Progenitor cell of endocrine pancreas (in vitro differentiated cells): ENCODE data around the gene GP1BB. TPM values are rescaled to one million over a fixed set of nuclear protein-coding genes. Genes with fewer than 3 reads are reported as not detected.

Experiments
- DNase-seq: peaks from one replicate; pipeline ENCODE4 v3.0.0; 2021; ENCODE audit warnings: low spot score; ENCODE audit not compliant: unreplicated experiment
- H3K27ac Mint-ChIP-seq: 2 replicates; pipeline ENCODE4 v1.8.0; 2021; ENCODE audit warnings: mild to moderate bottlenecking, moderate library complexity, mixed read lengths
- H3K27me3 Mint-ChIP-seq: 2 replicates; pipeline ENCODE4 v1.8.0; 2021; ENCODE audit warnings: mixed read lengths
- H3K36me3 Mint-ChIP-seq: 2 replicates; pipeline ENCODE4 v1.8.0; 2022; ENCODE audit warnings: mixed read lengths; ENCODE audit not compliant: insufficient read depth
- H3K4me1 Mint-ChIP-seq: 2 replicates; pipeline ENCODE4 v1.8.0; 2021; ENCODE audit warnings: low read depth, mixed read lengths
- H3K4me3 Mint-ChIP-seq: 2 replicates; pipeline ENCODE4 v1.8.0; 2021; ENCODE audit warnings: low read depth, mild to moderate bottlenecking, moderate library complexity, mixed read lengths
- H3K9me3 Mint-ChIP-seq: 2 replicates; pipeline ENCODE4 v1.8.0; 2021; ENCODE audit warnings: low read depth, mixed read lengths
- total RNA-seq: library from RNA; stranded (reverse); gene quantifications from 2 replicates; pipeline ENCODE4 v1.2.1, GENCODE V29; 2021
- TF ChIP-seq, protein P1 (sequence below): fragments of 200-600 bp; sonication (generic); IDR thresholded peaks from one replicate; pipeline ENCODE4 v1.5.0; 2021; ENCODE audit warnings: antibody characterized with exemption, mild to moderate bottlenecking; ENCODE audit not compliant: unreplicated experiment

GP1BB gene
- total RNA-seq, 1 donor from 2014 or later: 7.7 TPM

DNA sequence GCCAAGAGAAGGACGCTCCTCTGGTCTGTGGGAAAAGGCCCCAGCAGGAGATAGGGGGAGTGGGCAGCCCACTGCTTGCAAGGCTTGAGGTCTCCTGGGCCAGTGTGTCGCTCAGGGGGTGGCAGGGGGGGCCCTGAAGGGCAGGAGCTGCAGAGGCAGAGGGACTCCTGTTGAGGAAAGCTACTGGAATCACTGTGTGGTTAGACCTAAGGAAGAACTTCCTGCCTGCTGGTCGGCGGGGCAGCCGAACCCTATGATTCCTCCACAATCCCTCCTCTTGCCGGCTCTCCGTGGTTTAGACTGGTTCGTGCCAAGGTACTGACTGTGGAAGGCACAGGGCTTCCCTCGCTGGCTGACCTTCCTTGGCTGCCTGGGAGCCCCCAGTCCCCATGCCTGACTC, 6.2 kb downstream of the GP1BB start:
- peaks cover 52% of the 10 kb centered on the region for H3K27me3 Mint-ChIP-seq
- DNase-seq: no peak
- no peaks in the 10 kb centered on the region for H3K36me3 Mint-ChIP-seq
- TF ChIP-seq, protein P1, sequence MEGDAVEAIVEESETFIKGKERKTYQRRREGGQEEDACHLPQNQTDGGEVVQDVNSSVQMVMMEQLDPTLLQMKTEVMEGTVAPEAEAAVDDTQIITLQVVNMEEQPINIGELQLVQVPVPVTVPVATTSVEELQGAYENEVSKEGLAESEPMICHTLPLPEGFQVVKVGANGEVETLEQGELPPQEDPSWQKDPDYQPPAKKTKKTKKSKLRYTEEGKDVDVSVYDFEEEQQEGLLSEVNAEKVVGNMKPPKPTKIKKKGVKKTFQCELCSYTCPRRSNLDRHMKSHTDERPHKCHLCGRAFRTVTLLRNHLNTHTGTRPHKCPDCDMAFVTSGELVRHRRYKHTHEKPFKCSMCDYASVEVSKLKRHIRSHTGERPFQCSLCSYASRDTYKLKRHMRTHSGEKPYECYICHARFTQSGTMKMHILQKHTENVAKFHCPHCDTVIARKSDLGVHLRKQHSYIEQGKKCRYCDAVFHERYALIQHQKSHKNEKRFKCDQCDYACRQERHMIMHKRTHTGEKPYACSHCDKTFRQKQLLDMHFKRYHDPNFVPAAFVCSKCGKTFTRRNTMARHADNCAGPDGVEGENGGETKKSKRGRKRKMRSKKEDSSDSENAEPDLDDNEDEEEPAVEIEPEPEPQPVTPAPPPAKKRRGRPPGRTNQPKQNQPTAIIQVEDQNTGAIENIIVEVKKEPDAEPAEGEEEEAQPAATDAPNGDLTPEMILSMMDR: no peak
- H3K27ac Mint-ChIP-seq: no peak overlapping the region
- peaks cover 4% of the 10 kb centered on the region for H3K4me1 Mint-ChIP-seq
- no peaks in the 10 kb centered on the region for H3K9me3 Mint-ChIP-seq
- H3K4me3 Mint-ChIP-seq: no peak overlapping the region

- H3K36me3 Mint-ChIP-seq: no peaks in the 10 kb centered on the region
- no peaks in the 10 kb centered on the region for H3K9me3 Mint-ChIP-seq
- TF ChIP-seq, protein P1: no peak
- DNase-seq: no peak
- H3K27ac Mint-ChIP-seq: peak overlapping the region; percentile 33
- no peak overlapping the region for H3K4me3 Mint-ChIP-seq
- peaks cover 45% of the 10 kb centered on the region for H3K27me3 Mint-ChIP-seq
- peaks cover 4% of the 10 kb centered on the region for H3K4me1 Mint-ChIP-seq
Observed at GRCh38 chr22:19730198-19730597, 6.9 kb downstream of the GP1BB start.

DNA sequence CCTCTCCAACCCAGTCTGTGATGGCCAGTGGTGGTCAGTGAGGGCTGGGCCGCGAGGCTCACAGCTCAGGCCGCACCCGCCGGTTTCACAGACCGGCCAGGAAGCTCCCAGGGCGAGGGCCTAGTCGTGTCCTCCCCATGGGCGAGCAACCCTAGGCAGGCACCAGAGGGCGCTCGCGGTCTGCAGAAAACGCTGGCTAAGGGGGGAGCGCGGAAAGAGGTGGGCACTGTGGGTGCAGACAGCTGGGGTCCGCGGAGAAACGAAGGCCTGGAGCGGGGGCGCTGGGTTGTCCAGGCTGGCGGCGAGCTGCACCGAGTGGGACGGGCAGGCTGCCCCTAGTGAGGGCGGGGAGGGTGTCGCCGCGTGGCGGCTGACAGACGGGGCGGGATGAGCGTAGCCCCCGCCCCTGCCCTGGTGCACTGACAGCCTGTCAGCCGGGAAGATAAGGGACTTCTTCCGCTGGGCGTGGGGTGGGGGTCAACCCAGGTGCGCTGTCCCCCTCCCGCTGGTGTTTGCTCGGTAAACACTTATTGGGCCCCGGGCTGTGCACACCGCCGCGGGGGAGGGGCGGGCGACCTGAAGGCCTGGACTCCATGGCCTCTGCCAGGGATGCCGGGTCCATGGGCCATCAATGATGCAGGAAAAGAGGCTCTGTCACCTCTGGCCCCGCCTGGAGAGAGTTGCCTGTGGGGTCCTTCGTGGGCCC, 7.5 kb downstream of the GP1BB start:
- Mint-ChIP-seq H3K9me3 (no peaks in the 10 kb centered on the region), H3K4me1 (peaks cover 4% of the 10 kb centered on the region), H3K27ac (peak overlapping the region; percentile 49), H3K36me3 (no peaks in the 10 kb centered on the region), H3K27me3 (peaks cover 39% of the 10 kb centered on the region), H3K4me3 (no peak overlapping the region)
- TF ChIP-seq, protein P1: peak; percentile 95
- DNase-seq: peak; percentile 93

GRCh38 chr22:19731361-19732135, 8.2 kb downstream of the GP1BB start:
- no peak overlapping the region for H3K4me3 Mint-ChIP-seq
- no peak for DNase-seq
- peaks cover 7% of the 10 kb centered on the region for H3K4me1 Mint-ChIP-seq
- H3K27me3 Mint-ChIP-seq: peaks cover 34% of the 10 kb centered on the region
- H3K36me3 Mint-ChIP-seq: no peaks in the 10 kb centered on the region
- peak overlapping the region; percentile 49 for H3K27ac Mint-ChIP-seq
- TF ChIP-seq, protein P1: no peak
- H3K9me3 Mint-ChIP-seq: no peaks in the 10 kb centered on the region

DNA sequence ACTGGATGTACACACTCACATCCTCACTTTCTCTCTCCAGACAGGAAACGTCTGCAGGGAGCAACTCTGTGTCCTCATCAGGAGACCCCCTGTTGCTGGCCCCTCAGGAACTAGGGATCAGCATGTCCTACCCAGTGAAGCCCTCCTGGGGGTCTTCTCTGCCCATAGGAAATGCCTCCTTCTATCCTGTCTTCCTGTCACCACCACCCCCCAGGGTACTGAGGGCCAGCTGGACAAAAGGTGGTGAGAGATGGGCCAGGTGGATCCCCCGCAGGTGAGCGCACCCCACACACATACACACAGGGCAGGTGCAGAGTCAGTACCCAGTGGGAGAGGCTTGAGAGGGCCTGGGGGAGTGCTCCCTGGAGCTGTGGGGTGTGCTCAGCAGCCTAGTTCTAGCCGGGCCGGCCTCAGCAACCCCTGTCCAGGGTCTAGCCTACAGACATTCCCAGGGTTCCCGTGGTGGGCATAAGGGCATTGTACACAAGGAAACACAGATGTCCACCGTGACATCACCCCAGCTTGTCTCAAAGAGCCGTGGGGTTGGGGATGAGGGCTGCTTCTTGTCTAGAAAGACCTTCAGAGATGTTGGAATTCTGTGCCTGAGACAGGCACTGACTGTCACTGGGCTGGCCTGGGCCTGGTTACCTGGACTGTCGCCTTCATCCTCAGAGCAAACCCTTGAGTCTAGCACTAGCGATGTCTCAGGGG, 9.2 kb downstream of the GP1BB start:
- H3K4me3 Mint-ChIP-seq: no peak overlapping the region
- no peaks in the 10 kb centered on the region for H3K9me3 Mint-ChIP-seq
- TF ChIP-seq, protein P1: no peak
- H3K27me3 Mint-ChIP-seq: peaks cover 25% of the 10 kb centered on the region
- peaks cover 13% of the 10 kb centered on the region for H3K4me1 Mint-ChIP-seq
- no peak for DNase-seq
- no peaks in the 10 kb centered on the region for H3K36me3 Mint-ChIP-seq
- H3K27ac Mint-ChIP-seq: no peak overlapping the region
